Activated naive CD8-positive, alpha-beta T cell treated with anti-CD3 and anti-CD28 coated beads, Interleukin-2, amount 50 U/mL, for 24 hours (primary cell): ENCODE measurements around the gene PODNL1.
A peak's percentile ranks its signal among the peaks of the same experiment; 100 is the strongest.
"Not testable (repeated sequence)": the region's sequence is repeated elsewhere in the genome, so short reads cannot be mapped to it uniquely, and the experiment has no call there.

Experiments used
- ATAC-seq: fragments of 150-1000 bp; cut with Tn5 transposase; one replicate; pipeline ENCODE4 v1.10.0; 2021
- DNase-seq: peaks from one replicate; pipeline ENCODE4 v3.0.0; 2021
- H3K27ac Mint-ChIP-seq: one replicate; pipeline ENCODE4 v1.8.0; 2021; ENCODE audit warnings: mild to moderate bottlenecking, mixed read lengths
- H3K27me3 Mint-ChIP-seq: one replicate; pipeline ENCODE4 v1.8.0; 2021; ENCODE audit warnings: mixed read lengths
- H3K36me3 Mint-ChIP-seq: one replicate; pipeline ENCODE4 v1.8.0; 2021; ENCODE audit warnings: low read depth, mixed read lengths
- H3K4me1 Mint-ChIP-seq: one replicate; pipeline ENCODE4 v1.8.0; 2021; ENCODE audit warnings: mixed read lengths
- H3K4me3 Mint-ChIP-seq: one replicate; pipeline ENCODE4 v1.8.0; 2021; ENCODE audit warnings: mild to moderate bottlenecking, moderate library complexity, mixed read lengths
- H3K9me3 Mint-ChIP-seq: one replicate; pipeline ENCODE4 v1.8.0; 2021; ENCODE audit warnings: mixed read lengths

The PODNL1 gene

DNA sequence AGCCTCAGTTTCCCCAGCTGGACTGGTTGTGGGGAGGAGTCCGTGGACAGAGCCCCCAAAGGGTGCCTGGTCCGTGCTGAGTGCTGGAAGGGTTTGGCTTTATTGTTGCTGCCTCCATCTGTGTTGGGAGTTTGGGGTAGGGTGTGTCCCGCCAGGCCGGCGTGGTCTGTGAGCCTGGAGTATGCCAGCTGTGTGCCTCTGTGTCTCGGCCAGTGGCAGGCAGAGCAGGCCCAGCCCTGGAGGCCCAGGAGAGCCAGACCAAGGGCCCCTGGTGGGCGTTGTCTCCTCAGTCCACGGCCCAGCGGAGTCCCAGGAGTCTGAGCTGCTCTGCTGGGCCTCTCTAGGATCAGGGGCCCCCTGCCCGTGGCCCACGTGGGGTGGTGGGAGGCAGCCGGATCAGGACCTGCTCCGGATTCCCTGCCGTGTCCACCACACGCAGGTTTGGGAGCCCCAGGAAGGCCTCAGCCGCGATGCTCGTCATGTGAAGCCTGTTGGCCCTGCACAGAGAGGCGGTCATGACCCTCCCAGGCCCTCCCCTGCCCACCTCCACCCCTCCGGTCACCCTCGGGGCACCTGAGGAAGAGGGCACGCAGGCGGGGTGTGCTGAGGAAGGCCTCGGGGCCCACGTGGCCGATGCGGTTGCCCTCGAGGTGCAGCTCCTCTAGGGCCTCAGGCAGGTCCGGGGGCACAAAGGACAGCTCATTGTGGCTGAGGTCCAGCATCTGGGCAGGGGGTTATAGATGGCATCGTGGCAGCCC lies 6.6 kb downstream of the PODNL1 start:
- Mint-ChIP-seq H3K9me3 (no peaks in the 10 kb centered on the region), H3K4me1 (no peaks in the 10 kb centered on the region), H3K36me3 (peaks cover 6% of the 10 kb centered on the region), H3K27ac (no peak overlapping the region), H3K27me3 (no peaks in the 10 kb centered on the region), H3K4me3 (no peak overlapping the region)
- DNase-seq = no peak
- peak; percentile 27 for ATAC-seq

- H3K9me3 Mint-ChIP-seq = no peaks in the 10 kb centered on the region
- no peak overlapping the region for H3K27ac Mint-ChIP-seq
- H3K4me1 Mint-ChIP-seq = no peaks in the 10 kb centered on the region
- DNase-seq (no peak), ATAC-seq (no peak)
- H3K4me3 Mint-ChIP-seq = no peak overlapping the region
- no peaks in the 10 kb centered on the region for H3K27me3 Mint-ChIP-seq
- H3K36me3 Mint-ChIP-seq = peaks cover 6% of the 10 kb centered on the region
Observed at GRCh38 chr19:13930402-13930801, 7.8 kb downstream of the PODNL1 start.

- ATAC-seq (no peak), DNase-seq (no peak)
- Mint-ChIP-seq H3K9me3 (no peaks in the 10 kb centered on the region), H3K27ac (no peak overlapping the region), H3K4me1 (no peaks in the 10 kb centered on the region), H3K4me3 (no peak overlapping the region), H3K27me3 (no peaks in the 10 kb centered on the region), H3K36me3 (peaks cover 6% of the 10 kb centered on the region)
Observed at GRCh38 chr19:13929956-13930355, 8.3 kb downstream of the PODNL1 start.

GRCh38 chr19:13929340-13929739 lies 8.9 kb downstream of the PODNL1 start:
- Mint-ChIP-seq H3K9me3 (no peaks in the 10 kb centered on the region), H3K27me3 (no peaks in the 10 kb centered on the region), H3K4me3 (no peak overlapping the region), H3K27ac (no peak overlapping the region), H3K36me3 (peaks cover 10% of the 10 kb centered on the region), H3K4me1 (no peaks in the 10 kb centered on the region)
- DNase-seq = no peak
- ATAC-seq = no peak

- peaks cover 21% of the 10 kb centered on the region for H3K36me3 Mint-ChIP-seq
- DNase-seq = no peak
- H3K27me3 Mint-ChIP-seq = no peaks in the 10 kb centered on the region
- H3K9me3 Mint-ChIP-seq = no peaks in the 10 kb centered on the region
- H3K4me3 Mint-ChIP-seq = no peak overlapping the region
- H3K27ac Mint-ChIP-seq = no peak overlapping the region
- H3K4me1 Mint-ChIP-seq = no peaks in the 10 kb centered on the region
- ATAC-seq = no peak
Observed at GRCh38 chr19:13926715-13927114, 11.5 kb downstream of the PODNL1 start.

- Mint-ChIP-seq H3K27ac (no peak overlapping the region), H3K36me3 (peaks cover 28% of the 10 kb centered on the region), H3K9me3 (peaks cover 2% of the 10 kb centered on the region), H3K4me3 (no peak overlapping the region), H3K4me1 (no peaks in the 10 kb centered on the region), H3K27me3 (no peaks in the 10 kb centered on the region)
- no peak for ATAC-seq
- no peak for DNase-seq
Observed at GRCh38 chr19:13926010-13926409, 12.2 kb downstream of the PODNL1 start.

DNA sequence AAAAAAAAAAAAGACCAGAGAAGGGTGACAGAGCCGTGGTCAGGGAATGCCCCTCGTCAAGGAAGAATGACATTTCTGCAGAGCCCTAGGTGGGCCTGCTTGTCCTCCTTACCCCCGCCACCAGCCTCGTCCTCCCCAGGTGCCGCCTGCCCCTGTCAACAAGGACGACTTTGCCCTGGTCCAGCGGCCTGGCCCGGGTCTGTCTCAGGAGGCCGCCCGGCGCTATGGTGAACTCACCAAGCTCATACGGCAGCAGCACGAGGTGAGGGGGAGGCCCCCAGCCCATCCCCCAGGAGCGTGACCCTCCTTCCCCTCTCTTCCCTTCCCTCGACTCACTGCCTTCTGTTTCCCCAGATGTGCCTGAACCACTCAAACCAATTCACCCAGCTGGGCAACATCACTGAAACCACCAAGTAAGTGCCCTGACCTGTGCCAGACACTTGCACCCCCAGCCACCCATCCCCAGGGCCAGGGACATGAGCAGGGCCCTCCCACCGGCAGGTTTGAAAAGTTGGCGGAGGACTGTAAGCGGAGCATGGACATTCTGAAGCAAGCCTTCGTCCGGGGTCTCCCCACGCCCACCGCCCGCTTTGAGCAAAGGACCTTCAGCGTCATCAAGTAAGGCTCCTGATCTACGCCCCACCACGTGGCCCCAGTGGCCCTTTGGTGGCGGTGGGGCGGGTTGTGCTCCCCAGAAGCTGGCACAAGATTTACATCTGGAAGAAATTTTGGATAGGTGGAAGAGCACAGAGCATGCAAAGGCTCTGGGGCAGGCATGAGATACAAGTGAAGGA lies 14.8 kb downstream of the PODNL1 start:
- H3K27me3 Mint-ChIP-seq = no peaks in the 10 kb centered on the region
- no peaks in the 10 kb centered on the region for H3K4me1 Mint-ChIP-seq
- ATAC-seq = no peak
- no peak overlapping the region for H3K27ac Mint-ChIP-seq
- H3K4me3 Mint-ChIP-seq = no peak overlapping the region
- H3K9me3 Mint-ChIP-seq = peaks cover 5% of the 10 kb centered on the region
- DNase-seq = no peak
- peaks cover 38% of the 10 kb centered on the region for H3K36me3 Mint-ChIP-seq

GRCh38 chr19:13922118-13922517 lies 16.1 kb downstream of the PODNL1 start:
- peaks cover 35% of the 10 kb centered on the region for H3K36me3 Mint-ChIP-seq
- not testable (repeated sequence) for ATAC-seq, H3K4me3 Mint-ChIP-seq, H3K4me1 Mint-ChIP-seq, DNase-seq, H3K9me3 Mint-ChIP-seq, H3K27me3 Mint-ChIP-seq, H3K27ac Mint-ChIP-seq

DNA sequence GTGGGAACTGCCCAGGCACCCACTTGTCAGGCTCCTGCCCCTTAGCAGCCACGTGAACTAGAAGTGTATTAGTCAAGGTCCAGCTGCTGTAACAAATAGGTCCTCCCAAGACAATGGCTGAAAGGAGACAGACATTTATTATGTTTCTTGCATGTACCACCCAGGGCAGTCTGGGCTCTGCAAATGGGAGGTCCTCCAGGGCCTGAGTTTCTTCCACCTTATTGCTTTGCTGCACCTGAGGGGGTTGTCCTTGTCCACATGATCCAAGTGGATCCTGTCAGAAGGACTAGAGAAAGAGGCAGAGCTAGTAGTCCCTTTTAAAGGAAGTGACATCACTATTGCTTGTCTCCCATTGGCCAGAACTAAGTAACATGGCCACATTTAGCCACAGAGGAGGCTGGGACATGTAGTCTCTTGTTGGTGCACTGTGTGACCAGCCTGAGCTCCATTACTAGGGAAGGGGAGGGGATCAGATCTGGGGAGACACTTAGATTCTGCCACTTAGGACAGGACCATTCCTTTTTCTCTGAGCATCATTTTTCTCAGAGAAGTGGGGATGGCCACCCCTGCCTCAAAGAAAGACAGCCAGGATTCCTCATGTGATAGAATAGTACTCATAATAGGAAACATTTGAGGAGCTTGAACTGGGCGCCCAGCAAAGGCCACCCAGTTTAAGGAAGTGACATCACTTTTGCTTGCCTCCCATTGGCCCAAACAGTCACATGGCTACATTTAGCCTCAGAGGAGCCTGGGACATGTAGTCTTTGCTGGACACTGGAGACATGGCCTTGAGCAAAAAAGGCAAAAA lies 17.1 kb downstream of the PODNL1 start:
- ATAC-seq (peak; percentile 91), DNase-seq (peak; percentile 13)
- no peaks in the 10 kb centered on the region for H3K4me1 Mint-ChIP-seq
- peaks cover 5% of the 10 kb centered on the region for H3K9me3 Mint-ChIP-seq
- peaks cover 35% of the 10 kb centered on the region for H3K36me3 Mint-ChIP-seq
- no peak overlapping the region for H3K4me3 Mint-ChIP-seq
- no peaks in the 10 kb centered on the region for H3K27me3 Mint-ChIP-seq
- no peak overlapping the region for H3K27ac Mint-ChIP-seq

DNA sequence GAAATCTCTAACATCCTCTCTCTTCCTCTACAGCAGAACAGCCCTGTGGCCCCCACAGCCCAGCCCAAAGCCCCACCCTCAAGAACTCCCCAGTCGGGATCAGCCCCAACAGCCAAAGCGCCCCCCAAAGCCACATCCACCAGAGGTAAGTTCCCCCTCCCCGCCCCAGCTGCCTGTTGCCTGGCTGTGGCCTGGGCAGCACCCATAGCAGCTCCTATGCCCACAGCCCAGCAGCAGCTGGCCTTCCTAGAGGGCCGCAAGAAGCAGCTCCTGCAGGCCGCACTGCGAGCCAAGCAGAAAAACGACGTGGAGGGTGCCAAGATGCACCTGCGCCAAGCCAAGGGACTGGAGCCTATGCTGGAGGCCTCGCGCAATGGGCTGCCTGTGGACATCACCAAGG lies 17.7 kb downstream of the PODNL1 start:
- no peak overlapping the region for H3K27ac Mint-ChIP-seq
- DNase-seq = no peak
- ATAC-seq = no peak
- H3K4me3 Mint-ChIP-seq = no peak overlapping the region
- H3K36me3 Mint-ChIP-seq = peaks cover 35% of the 10 kb centered on the region
- peaks cover 5% of the 10 kb centered on the region for H3K9me3 Mint-ChIP-seq
- H3K4me1 Mint-ChIP-seq = no peaks in the 10 kb centered on the region
- no peaks in the 10 kb centered on the region for H3K27me3 Mint-ChIP-seq

- Mint-ChIP-seq H3K9me3 (peaks cover 5% of the 10 kb centered on the region), H3K4me3 (no peak overlapping the region)
Observed at GRCh38 chr19:13918726-13919411, 19.3 kb downstream of the PODNL1 start.

GRCh38 chr19:13917888-13918406 lies 20.3 kb downstream of the PODNL1 start:
- Mint-ChIP-seq H3K4me1 (no peaks in the 10 kb centered on the region), H3K4me3 (no peak overlapping the region), H3K36me3 (peaks cover 35% of the 10 kb centered on the region), H3K9me3 (peaks cover 5% of the 10 kb centered on the region), H3K27ac (no peak overlapping the region), H3K27me3 (no peaks in the 10 kb centered on the region)
- ATAC-seq (no peak), DNase-seq (no peak)

More at GRCh38 chr19:13918726-13919411, 19.3 kb downstream of the PODNL1 start:
- no peaks in the 10 kb centered on the region for H3K27me3 Mint-ChIP-seq
- no peak overlapping the region for H3K27ac Mint-ChIP-seq
- H3K4me1 Mint-ChIP-seq = no peaks in the 10 kb centered on the region
- peaks cover 34% of the 10 kb centered on the region for H3K36me3 Mint-ChIP-seq
- ATAC-seq (no peak), DNase-seq (no peak)

DNA sequence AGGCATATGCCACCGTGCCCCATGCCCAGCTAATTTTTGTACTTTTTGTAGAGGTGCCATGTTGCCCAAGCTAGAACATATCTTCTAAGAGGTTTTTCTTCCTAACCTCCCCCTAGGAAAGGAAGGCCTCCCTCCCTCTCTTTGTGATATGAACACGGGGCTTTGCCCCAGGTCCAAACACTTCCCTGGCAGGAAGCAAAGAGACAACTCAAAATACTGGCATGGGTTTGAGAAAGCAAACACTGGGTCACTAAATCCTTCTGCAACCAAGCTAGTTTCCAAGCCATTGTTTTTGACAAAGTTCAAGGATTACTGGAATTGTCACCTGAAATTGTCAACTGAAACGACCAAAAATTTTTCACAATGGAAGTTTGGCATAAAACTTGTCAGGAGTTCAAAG lies 23.4 kb downstream of the PODNL1 start:
- no peak overlapping the region for H3K4me3 Mint-ChIP-seq
- no peaks in the 10 kb centered on the region for H3K9me3 Mint-ChIP-seq
- H3K27me3 Mint-ChIP-seq = no peaks in the 10 kb centered on the region
- ATAC-seq (no peak), DNase-seq (no peak)
- H3K27ac Mint-ChIP-seq = no peak overlapping the region
- no peaks in the 10 kb centered on the region for H3K4me1 Mint-ChIP-seq
- peaks cover 19% of the 10 kb centered on the region for H3K36me3 Mint-ChIP-seq

DNA sequence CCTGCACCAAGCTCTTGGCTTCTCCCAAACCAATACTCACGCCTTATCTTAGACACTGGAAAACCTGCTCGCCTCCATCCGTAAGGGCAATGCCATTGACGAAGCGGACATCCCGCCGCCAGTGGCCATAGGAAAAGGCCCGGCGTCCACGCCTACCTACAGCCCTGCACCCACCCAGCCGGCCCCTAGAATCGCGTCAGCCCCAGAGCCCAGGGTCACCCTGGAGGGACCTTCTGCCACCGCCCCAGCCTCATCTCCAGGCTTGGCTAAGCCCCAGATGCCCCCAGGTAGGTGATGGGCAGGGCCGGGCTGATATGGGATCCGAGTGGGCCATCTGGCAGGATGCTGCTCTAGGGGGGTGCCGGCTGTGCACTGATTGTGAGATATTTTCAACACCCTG lies 24.9 kb downstream of the PODNL1 start:
- no peak overlapping the region for H3K4me3 Mint-ChIP-seq
- H3K27me3 Mint-ChIP-seq = no peaks in the 10 kb centered on the region
- no peak overlapping the region for H3K27ac Mint-ChIP-seq
- H3K36me3 Mint-ChIP-seq = peaks cover 19% of the 10 kb centered on the region
- DNase-seq (no peak), ATAC-seq (no peak)
- no peaks in the 10 kb centered on the region for H3K9me3 Mint-ChIP-seq
- no peaks in the 10 kb centered on the region for H3K4me1 Mint-ChIP-seq
